Activated gamma-delta T cell treated with Interleukin-2 at 50 U/mL for 16 hours (primary cell): ENCODE data around the gene LVRN.

Experiments
- DNase-seq: peaks from one replicate; pipeline ENCODE4 v3.0.0-alpha.2; 2020

The LVRN gene

DNA sequence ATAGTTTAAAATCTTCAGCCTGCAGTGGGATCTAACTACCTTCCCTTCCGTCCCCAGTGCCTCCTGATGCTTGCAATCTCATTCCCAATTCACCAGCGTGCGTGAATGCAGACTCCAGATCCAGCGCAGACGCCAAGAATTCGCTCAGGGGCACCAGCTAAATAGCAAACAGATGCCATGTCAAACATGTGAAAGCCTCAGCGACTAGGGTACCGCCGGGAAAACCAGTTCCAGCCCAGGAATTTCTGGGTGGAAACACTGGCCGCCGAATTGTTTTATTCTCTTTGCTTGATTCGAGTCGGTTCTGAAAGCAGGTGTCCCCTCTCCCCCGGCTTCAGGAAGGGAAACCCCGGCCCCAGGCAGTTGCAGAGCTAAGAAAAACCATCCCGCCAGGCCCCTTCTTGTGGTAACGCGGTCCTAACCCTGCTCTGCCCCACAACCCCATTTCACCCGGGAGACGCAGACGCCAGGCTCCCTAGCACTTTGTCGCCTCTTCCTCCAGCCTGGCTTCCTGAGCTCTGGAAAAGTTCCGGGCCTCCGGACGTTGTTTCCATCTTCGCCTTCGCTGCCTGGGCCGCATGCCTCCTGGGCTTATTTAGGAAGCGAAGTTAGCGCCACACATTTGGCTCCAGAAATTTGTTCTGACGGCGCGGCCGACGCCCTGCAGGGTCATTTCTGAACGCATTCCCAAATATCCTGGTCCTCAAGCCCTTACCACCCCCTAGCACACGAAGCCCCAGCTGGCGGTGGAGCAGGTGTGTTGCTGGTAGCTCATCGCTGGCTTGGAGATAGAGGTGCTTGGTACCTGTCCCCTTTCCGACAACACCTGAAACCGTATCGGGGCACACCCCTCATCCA, 665 bp upstream of the LVRN start:
- no peak for DNase-seq

DNA sequence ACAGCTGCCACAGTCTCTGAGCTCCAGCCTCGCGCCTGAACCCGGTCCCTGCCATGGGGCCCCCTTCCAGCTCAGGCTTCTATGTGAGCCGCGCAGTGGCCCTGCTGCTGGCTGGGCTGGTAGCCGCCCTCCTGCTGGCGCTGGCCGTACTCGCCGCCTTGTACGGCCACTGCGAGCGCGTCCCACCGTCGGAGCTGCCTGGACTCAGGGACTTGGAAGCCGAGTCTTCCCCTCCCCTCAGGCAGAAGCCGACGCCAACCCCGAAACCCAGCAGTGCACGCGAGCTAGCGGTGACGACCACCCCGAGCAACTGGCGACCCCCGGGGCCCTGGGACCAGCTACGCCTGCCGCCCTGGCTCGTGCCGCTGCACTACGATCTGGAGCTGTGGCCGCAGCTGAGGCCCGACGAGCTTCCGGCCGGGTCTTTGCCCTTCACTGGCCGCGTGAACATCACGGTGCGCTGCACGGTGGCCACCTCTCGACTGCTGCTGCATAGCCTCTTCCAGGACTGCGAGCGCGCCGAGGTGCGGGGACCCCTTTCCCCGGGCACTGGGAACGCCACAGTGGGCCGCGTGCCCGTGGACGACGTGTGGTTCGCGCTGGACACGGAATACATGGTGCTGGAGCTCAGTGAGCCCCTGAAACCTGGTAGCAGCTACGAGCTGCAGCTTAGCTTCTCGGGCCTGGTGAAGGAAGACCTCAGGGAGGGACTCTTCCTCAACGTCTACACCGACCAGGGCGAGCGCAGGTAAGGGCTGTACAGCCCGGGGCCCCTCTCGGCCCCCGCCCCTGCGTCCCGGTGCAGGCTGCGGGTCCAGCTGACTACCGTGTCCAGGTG, 509 bp downstream of the LVRN start:
- DNase-seq: no peak

DNA sequence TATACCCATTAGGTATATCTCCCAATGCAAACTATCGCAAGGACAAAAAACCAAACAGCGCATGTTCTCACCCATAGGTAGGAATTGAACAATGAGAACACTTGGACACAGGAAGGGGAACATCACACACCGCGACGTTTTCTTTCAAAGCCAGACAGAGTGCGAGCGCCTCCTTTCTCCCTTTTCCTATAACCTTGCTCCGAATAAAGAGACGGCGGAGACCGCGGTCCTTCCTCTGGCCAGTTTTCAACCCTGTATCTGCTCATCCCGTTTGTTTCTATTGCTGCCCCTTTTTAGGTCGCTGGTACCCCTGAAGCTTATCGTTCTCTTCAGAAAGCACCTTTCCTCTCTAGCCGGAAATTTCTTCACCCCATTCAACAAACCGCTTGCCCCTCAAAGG, 1.3 kb downstream of the LVRN start:
- DNase-seq: no peak

DNA sequence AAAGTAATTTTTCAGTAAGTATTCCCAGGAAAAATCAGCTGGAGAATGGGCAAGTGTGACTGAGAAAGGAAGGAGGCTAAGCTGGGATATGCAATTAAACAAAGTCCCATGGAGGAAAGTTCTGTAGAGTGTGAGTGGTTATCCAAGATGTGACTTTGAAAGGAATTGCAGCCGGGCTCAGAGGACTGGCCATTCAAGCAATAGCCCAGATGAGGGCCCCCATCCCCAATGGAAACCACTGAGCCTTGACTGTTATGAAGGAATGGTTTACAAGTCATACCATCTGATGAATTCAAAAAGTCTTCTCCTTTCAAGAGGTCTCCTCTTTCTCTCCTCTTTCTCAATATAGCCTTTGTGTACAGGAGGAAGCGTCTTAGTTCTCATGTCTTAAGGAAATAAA, 6.5 kb downstream of the LVRN start:
- DNase-seq: no peak

DNA sequence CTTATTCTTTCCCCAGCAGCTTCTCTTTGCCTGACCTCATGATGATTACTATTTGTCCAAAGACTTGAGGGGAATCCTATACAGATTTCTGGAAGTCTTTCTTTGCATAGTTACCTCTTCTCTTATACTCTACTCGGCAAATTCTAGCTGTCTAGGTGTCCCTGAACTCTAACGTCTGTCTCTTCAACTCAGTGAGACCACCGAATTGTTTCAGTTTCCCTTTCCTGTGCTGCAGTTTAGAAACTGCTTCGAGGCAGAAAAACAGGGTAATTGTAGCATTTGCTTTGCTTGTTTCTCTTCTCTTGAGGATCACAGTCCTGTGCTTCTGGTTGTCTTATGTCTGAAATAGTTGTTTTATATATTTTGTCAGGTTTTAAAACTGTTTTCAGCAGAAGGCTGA, 14.8 kb downstream of the LVRN start:
- DNase-seq: no peak

DNA sequence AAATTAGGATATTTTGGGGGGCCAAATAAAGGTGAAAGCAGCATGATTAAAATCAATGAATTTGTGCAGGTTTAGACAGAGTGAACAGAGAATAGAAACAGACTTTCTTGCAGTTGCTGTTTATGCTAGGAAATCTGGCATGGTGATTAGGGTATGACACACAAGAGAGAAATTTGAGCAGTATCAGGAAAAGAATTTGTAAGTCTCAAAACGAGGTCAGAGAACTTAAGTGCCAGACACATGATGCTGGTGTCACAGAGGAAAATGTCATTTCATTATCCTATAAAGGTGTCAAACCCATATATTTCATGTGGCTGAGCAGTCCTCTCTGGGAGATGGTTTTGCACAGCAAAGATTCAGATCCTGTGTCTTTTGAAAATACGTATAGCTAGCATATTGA, 15.7 kb downstream of the LVRN start:
- DNase-seq: no peak

DNA sequence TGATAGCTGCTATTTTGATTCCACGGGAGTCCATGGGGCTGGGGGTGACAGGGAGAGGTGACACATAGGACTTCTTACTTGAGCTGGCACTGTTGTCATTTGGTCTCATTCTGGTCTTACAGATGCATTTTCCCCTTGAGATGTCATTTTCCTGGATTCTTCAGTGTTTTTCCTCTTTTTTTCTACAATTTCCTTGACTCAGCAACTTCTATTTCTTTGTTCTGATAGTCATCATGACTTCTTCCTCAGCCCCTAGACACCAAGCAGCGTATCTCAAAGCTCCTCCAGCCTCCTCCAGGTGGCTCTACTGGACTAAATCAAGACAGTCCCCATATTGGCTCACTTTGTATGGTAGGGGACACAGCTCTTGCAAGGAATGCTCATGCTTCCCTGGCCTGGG, 16.5 kb downstream of the LVRN start:
- DNase-seq: no peak

DNA sequence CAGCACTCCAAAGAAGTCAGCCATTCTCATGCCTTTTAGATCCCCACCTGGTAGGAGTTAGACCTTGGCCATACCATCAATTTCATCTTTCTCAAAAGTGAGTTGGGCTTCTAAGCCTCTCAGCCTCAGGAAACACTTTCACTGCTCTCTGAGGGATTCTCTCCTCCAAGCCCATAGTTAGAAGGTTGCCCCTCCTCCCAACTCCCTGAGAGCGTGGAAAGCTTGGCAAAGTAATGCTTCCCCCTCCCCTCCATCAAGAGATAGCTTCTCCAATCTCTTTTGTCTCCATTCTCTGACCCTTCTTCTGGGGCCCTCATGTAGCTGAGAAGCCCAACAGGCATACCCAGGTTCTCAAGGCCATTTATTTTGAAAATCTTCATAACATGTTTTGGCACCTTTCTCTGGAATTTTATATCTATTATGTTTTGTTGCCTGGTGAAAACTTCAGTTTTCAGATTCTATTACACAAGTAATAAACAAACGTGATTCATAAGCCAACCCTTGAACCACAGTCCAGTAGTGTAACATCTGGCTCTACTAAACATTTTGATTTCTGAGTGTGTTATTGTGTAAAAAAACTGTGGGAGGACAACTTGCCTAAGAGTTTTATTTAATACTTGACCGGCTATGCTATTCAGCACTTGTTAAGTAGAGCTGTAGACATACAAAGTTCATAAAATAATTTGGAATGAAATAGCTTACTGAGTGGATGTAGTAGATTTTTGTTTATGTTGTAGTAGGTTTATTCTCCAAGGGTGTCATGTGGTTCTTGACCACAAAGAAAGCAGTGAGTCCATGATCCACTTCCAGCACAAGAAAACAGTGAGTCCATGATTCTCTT, 17.1 kb downstream of the LVRN start:
- DNase-seq: no peak

DNA sequence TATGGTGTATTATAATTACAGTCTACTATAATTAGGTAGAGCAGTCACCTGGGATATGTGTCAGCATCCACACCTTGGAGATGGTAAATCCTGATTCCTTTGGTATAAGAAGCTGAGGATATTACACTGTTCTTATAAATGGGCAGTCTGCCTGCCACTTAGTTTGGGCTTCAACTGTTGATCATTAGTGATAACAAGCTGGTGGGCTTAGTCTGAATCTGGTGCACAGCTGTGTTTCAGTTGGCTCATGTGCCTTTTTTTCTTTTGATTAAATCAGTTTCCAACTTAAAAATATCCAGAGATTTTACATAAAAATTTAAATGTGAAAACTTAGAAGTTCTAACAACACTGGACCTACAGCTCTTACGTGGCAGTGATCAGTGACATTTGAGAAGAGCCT, 21.2 kb downstream of the LVRN start:
- no peak for DNase-seq

DNA sequence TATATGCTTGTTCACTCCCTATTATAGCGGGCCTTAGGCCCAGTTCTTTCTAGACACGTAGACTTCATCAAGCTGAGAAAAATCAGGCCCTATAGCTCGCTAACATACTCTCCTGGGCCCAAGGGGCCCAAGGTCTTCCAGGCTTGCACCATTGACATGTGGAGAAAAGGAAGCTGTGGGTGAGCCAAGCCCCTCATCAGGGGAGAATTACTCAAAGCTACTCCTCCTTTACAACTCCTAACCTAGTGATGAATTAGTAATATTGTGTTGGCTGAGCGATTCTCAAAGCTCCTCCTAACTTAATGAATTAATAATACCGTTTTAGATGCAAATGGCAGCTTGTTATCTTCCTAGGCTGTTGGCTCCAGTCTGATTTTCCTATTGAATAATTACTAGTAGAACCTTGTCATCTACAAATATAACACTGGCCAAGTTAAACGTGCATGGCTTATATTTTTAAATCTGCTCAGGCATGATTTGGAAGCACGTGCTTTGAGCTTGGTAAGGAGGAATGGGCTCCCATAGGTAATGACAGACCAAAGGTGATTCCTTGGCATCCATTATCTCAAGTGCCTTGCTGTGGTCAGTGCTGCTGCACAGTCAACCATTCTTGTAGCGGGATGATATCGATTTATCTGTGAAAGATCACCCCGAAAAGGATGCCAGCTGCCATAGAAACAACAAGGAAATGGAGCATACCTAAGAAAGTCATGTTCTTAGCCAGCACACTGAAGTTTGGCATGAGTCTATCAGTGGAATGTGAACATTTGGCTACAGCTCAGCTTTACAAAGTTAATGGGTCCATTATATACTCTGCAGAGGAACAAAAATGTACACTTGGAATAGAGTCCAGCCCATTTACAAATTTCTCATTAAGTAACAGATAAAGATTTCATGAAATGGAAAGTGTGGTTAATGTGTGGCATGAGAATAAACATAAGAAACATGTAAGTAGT, 23.8 kb downstream of the LVRN start:
- DNase-seq: no peak

DNA sequence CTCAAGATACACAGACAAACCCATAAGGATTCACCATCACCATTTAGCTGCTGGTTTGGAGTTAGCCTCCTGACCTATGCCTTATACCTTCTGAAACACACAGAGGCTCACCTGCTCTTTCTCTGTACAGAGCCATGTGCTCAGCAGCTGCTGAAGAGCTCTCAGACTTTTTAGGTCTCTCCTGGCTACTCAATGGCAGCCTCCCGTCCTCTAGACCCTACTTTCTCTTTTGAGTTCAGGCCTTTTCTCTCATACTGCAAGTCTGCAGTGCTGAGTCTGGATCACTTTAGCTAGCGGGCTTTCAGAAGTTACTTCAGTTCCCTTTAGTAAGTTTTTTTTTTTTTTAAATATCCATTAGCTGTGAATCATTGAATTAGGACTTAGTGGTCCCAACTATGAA, 25.7 kb downstream of the LVRN start:
- no peak for DNase-seq

DNA sequence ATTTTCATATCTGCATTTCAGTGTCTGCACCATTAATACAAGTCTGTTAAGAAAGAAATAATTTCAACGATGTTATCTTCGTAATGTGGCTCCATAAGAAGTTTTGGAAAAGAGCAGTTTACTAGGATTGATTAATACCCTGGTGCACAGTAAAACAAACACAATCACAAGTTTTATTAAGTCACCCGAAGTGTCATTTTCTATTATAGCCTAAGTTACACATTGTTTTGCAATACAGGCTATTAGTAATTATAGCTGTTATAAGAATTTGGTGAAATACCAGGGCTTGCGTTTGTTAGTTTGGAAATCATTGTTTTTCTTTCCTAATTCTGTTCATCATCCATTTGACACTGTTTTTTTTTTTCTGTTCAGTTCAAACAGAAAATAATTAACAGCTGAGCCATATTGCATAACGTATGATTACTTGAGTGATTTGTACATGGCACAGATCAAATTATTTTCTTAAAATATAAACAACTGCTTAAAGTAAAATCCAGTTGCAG, 30.6 kb downstream of the LVRN start:
- no peak for DNase-seq

DNA sequence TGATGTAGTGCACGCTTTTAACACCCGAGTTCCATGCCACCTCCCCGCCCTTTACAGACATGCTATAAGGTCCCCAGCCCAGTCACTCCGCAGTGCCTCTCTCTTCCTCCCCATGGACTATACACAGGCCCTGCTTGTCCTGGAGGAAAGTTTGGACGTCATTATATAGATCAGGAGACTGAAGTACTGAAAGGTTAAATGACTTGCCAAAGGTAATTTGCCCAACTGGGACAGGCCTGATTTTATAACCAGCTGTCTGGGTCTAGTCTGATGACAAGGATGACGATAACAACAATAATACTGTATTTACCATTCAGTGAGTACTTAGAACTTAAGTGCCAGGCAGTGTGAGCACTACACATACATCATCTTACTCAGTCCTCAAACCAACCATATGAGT, 33.1 kb downstream of the LVRN start:
- no peak for DNase-seq

DNA sequence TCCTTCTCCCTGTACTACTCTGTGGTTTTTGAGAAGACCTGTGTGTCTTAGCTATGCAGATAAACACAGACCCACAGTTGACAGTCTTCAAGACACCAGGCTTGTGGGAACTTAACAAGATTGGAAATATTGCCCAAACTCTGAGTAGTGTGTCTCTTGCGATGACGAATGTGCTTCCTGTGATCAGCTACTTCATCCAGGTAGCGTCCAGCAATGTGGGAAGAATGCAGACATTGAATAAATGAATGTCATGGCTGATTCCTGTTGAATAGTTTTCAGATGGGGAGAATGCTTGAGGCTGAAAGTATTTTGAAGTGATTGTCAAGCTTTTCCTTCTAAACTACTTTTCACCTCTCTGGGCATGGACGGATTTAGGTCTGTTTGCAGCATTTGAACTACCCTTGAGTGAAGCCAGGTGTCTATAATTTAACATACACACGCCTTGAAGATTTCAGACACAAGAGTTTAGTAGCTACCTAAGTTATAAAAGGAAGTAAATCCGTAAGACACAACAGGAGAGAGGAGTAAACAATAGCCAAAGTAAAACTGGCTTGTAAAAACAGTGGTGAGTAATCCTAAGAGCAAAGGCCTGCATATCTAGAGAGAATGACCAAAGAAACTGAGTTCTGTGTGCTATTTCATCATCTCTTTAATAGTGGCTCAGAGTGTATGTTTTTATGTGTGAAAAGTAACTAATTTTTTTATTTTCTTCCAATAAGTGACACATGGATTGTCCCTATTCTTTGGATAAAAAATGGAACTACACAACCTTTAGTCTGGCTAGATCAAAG, 40.0 kb downstream of the LVRN start:
- DNase-seq: no peak

DNA sequence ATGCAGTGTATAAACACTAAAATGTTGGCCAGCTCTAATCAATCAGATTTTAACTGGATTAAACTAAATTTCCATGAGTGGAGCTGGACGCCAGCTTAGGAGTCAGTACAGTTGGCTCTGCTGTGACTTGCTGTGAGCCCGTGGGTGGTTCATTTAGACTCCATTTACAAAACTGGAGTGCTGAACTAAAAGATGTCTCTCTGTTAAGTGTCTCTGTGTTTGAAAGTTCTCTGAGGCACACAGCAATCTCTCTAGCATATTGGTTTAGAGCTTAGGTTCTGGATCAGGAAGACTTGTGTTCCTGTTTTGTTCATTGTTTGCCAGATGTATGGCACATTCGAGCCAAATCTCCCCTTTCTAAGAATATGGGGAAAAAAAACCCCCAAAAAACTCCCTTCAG, 42.0 kb downstream of the LVRN start:
- DNase-seq: no peak

DNA sequence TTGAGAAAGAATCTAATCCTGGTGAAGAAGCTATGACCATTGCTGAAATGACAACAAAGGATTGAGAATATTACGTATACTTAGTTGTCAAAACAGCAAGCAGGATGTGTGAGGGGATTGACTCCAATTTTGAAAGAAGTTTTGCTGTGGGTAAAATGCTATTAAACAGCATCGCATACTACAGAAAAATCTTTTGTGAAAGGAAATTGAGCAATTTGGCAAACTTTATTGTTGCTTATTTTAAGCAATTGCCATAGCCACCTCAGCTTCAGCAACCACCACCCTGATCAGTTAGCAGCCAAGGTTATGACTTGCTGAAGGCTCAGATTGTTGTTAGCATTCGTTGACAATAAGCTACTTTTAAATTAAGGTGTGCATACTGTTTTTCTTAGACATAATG, 47.5 kb downstream of the LVRN start:
- DNase-seq: no peak

DNA sequence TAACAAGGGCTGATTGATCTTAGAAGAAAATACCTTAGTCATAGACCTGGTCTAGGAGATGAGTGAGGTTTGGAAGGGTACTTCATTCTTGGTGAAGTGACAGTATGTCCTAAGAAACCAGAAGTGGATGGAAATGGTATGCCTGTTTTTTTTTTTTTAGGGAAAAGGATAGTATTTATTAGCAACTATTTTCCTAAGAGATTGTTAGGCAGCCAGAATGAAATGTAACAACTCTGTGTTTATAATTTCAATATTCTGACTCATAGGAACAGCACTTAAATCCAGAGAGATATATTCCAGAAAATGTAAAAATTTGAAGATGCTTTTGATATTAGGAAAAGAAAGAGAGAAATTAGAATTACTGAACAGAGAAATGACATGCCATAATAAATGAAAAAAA, 48.8 kb downstream of the LVRN start:
- no peak for DNase-seq

DNA sequence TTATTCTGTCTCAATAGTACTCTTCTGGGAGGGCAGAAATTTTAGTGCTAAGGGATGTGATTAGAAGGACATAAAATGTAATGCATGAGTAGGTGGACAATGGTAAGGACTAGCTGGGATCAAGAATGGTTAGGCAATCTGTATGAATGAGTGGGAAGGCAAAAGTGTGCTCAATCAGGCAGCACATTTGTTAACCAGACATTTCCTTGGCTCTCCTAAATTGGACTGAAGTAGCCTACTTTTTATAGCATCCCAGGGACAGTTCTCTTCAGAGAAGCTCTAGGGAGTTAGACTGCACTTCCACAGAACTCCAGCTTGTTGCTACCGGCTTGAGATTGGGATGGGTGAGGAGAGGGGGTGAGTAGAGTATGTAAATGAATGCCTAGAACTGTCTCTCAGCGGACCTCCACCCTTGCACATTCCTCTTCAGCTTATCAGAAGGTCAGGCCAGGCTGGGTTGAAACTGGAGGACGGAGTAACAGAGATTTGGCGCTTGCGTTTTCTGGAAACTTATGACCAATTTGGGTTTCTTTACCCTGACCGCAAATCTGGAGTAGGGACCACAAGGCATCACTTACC, 51.0 kb downstream of the LVRN start:
- DNase-seq: no peak

DNA sequence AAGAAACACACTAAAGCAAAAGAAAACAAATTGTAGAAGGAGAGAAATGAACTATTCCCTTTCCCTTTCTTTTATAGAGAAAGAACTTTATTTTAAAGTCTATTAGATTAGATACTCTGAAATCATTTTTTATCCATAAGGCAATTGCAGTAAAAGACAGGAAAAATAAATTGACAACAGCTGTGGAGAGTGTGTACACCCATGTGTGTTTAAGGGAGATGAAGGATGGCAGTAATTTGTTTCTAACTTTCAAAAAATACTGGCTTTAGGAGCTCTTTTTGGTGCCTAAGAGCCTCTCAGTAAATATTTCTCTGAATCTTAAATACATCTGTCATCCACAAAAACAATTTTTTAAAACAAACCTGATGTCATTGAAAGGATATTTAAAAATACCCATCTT, 51.7 kb downstream of the LVRN start:
- no peak for DNase-seq

DNA sequence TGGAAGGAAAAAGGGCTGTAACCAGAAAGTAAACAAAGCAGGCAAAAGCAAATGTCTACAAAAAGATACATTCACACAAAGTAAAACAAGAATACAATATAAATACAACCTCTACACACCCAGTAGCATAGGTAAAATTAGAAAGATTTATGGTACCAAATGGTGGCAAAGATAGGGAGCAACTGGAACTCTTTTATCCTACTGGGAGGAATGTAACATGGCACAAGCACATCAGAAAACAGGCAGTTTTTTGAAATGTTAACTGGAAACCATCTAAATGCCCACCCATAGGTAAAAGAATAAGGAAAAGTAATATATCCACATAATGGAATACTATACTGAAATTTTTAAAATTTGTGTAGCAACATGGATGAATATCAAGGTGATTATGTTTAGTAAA, 61.3 kb downstream of the LVRN start:
- DNase-seq: no peak

DNA sequence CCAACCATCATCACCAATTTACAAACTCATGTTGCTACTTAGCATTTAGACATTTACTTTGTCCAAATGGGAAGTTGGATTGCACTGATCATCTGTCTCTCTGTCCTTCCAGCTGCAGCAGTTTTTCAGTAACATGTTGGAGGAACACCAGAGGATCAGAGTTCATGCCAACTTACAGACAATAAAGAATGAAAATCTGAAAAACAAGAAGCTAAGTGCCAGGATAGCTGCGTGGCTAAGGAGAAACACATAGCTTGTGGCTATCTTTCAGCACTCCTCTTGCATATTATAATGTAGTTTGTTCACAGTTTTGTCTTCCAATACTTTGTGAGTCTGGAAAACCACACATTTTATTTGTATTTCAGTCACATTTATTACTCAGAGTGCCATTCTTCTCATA, 63.6 kb downstream of the LVRN start:
- no peak for DNase-seq
